Memory B cell (primary cell): Measurements from ENCODE around the gene LATS2.

ENCODE experiments used
- ATAC-seq: fragments of 150-1000 bp; cut with Tn5 transposase; 2 replicates; pipeline ENCODE4 v1.10.0; 2021; ENCODE audit warnings: low read depth, mild to moderate bottlenecking, moderate library complexity
- DNase-seq, 2 donors: peaks; one replicate each; pipeline ENCODE4 v3.0.0; 2022; ENCODE audit warnings: low spot score in 2 of 2
- H3K27ac Mint-ChIP-seq: one replicate; pipeline ENCODE4 v1.8.0; 2022; ENCODE audit warnings: mild to moderate bottlenecking, moderate library complexity, mixed read lengths
- H3K27me3 Mint-ChIP-seq: one replicate; pipeline ENCODE4 v1.8.0; 2022; ENCODE audit warnings: mixed read lengths
- H3K36me3 Mint-ChIP-seq: one replicate; pipeline ENCODE4 v1.8.0; 2022; ENCODE audit warnings: mild to moderate bottlenecking, mixed read lengths
- H3K4me1 Mint-ChIP-seq: one replicate; pipeline ENCODE4 v1.8.0; 2022; ENCODE audit warnings: mixed read lengths
- H3K4me3 Mint-ChIP-seq: one replicate; pipeline ENCODE4 v1.8.0; 2022; ENCODE audit warnings: mild to moderate bottlenecking, moderate library complexity, mixed read lengths
- H3K9me3 Mint-ChIP-seq: one replicate; pipeline ENCODE4 v1.8.0; 2022; ENCODE audit warnings: mixed read lengths

The LATS2 gene

DNA sequence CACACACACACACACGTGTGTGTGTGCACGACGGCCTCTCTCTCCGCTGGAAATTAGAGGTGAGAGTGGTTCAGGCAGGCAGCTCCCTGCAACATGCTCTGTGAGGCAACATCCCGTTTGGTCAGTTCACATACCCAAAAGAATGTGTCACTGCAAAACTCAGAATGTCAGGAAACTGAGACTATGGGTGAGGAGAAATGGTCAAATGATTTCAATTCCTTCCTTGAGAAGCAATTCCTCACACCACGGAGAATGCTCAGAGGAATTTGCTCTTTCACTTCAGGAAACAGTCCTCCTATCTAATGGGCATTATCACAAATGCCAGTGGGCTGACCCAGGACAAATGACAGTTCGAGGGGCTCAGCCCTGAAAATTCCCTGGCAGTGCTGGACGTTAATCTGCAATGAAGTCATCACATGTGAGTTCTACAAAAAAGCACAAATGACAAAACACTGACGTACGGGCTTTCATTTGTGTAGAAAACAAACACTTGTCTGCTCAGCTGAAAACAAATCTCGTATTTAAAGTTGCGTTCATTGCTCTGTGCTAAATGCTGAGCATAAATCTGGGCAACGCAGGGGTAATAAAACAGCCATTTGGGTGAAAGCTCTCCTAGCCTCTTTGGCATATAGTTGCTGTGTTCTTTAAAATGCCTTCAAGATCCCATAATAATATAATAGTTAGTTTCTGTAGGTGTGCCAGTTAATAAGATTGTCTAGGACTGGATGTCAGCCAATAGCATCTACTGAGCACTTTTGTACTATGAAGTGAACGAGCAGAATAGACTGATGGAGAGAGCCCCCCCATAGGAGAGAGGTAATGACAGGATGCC, 18.6 kb upstream of the LATS2 start:
- H3K36me3 Mint-ChIP-seq = no peaks in the 10 kb centered on the region
- peaks cover 14% of the 10 kb centered on the region for H3K27me3 Mint-ChIP-seq
- no peak overlapping the region for H3K27ac Mint-ChIP-seq
- peaks cover 5% of the 10 kb centered on the region for H3K4me1 Mint-ChIP-seq
- DNase-seq = no peak
- no peak overlapping the region for H3K4me3 Mint-ChIP-seq
- H3K9me3 Mint-ChIP-seq = no peaks in the 10 kb centered on the region
- no peak for ATAC-seq

DNA sequence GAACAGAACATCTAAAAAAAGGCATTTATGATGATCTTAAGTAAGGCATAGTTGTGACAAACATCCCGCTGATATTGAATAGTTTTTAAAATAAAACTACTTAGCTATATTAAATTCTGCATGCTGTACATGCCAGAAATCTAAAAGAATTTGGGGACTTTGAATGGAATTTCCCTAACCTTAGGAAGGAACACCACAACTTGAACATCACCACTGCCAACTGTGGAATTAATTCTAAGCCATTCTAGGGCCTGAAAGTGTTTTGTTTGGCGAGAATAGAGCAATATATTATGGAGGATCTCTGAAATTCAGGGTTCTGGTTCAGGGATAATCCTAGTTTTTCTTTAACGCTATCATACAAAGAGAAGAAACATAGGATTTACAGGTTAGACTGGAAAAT, 17.8 kb upstream of the LATS2 start:
- H3K9me3 Mint-ChIP-seq = no peaks in the 10 kb centered on the region
- H3K4me3 Mint-ChIP-seq = no peak overlapping the region
- H3K27me3 Mint-ChIP-seq = peaks cover 18% of the 10 kb centered on the region
- H3K4me1 Mint-ChIP-seq = peaks cover 9% of the 10 kb centered on the region
- no peaks in the 10 kb centered on the region for H3K36me3 Mint-ChIP-seq
- ATAC-seq = no peak
- no peak for DNase-seq
- no peak overlapping the region for H3K27ac Mint-ChIP-seq

DNA sequence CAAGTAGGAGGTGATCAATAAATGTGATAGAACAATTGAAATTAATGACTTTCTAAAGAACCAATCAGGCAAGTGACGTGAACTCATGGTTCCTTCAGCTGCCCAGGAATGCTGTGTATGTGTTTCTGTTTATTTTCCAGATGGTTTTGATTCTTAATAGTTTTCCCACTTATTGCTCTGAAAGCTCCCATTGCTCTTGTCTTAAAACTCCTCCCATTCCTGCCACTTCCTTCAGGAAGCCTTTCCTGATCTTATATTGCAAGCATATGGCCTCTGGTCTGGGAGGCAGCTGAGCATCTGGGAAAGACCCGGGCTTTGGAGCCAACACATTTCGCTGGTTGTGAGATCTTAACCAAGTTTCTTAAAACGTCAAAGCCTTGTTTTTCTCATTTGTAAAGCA, 17.1 kb upstream of the LATS2 start:
- H3K4me3 Mint-ChIP-seq = no peak overlapping the region
- no peak overlapping the region for H3K27ac Mint-ChIP-seq
- no peak for DNase-seq
- no peak for ATAC-seq
- H3K9me3 Mint-ChIP-seq = no peaks in the 10 kb centered on the region
- no peaks in the 10 kb centered on the region for H3K36me3 Mint-ChIP-seq
- peaks cover 18% of the 10 kb centered on the region for H3K27me3 Mint-ChIP-seq
- H3K4me1 Mint-ChIP-seq = peaks cover 9% of the 10 kb centered on the region

DNA sequence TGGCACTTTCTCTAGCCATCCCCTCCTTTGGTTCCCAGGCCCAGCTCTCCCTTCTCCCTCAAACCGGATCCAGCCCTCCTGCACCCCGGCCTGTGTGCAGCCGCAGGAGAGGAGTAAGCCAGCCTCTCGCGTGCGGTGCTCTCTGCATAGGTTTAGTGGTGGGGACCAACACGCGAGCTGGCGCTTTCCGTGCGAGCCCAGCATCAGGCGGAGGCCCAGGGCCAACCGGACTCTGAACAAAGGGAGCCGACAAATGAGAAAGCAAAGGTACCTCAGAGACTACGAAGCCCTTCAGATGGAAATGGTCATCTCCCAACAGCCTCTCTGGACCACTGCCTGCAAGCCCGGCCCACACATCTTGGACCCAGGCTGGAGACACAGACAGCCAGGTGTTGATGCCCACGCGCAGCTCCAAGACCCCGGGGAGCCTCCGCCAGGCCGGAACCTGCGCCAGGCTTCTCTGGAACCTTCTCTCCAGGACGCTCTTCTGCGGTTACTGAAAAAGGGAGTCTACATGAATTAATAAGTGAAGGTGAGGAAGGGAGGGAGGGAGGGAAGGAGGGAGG, 16.5 kb upstream of the LATS2 start:
- DNase-seq = no peak
- Mint-ChIP-seq H3K36me3 (no peaks in the 10 kb centered on the region), H3K27ac (no peak overlapping the region), H3K9me3 (no peaks in the 10 kb centered on the region), H3K4me3 (peak overlapping the region; percentile 15), H3K27me3 (peaks cover 18% of the 10 kb centered on the region), H3K4me1 (peaks cover 9% of the 10 kb centered on the region)
- ATAC-seq = no peak

DNA sequence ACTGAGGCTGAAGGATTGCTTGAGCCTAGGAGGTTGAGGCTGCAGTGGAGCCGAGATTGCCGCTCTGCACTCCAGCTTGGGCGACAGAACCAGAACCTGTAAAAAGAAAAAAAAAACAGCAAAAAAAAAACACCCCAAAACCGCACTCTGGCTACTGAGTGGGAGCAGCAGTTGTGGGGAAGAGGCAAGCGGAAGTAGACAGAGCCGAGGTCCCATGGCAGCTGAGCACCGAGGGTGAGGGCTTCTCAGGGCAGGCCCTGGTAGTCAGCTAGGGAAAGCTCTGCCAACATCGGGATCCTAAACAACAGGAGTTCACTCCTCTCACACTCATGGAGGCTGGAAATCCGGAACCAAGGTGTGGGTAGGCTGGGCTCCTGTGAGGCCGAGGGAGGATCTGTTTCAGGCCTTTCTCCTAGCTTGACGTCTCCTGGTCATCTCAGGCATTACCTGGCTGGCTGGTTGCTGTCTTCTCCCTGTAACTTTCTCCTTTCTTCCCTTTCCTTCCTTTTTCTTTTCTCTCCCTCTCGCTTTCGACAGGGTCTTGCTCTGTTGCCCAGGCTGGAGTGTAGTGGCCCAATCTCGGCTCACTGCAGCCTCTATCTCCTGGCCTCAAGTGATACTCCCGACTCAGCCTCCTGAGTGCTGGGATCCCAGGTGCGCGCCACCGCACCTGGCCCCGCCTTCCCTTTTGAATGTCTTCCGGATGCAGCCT, 15.8 kb upstream of the LATS2 start:
- no peaks in the 10 kb centered on the region for H3K36me3 Mint-ChIP-seq
- no peak overlapping the region for H3K27ac Mint-ChIP-seq
- ATAC-seq (no peak), DNase-seq (no peak)
- peaks cover 9% of the 10 kb centered on the region for H3K4me1 Mint-ChIP-seq
- no peaks in the 10 kb centered on the region for H3K9me3 Mint-ChIP-seq
- peaks cover 17% of the 10 kb centered on the region for H3K27me3 Mint-ChIP-seq
- peak overlapping the region; percentile 15 for H3K4me3 Mint-ChIP-seq

DNA sequence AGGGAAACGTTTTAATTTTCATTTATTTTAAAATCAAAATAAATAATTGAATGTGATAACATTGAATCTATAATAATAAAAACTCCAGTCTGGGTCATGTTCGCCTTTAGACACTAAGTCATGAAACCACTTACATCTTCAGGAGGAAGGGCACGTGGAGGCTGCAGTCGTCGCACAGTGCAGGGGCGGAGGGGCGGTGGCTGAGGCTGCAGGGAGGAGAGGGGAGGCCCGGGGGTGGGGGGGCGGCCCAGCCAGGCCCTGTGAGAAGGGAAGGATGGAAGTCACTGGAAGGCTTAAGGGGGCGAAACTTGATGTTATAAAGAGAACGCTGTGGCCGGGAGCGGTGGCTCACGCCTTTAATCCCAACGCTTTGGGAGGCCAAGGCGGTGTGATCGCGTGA, 14.9 kb upstream of the LATS2 start:
- no peak for ATAC-seq
- Mint-ChIP-seq H3K36me3 (no peaks in the 10 kb centered on the region), H3K4me3 (no peak overlapping the region), H3K9me3 (no peaks in the 10 kb centered on the region), H3K27ac (no peak overlapping the region), H3K27me3 (peaks cover 17% of the 10 kb centered on the region), H3K4me1 (peaks cover 9% of the 10 kb centered on the region)
- DNase-seq = no peak

DNA sequence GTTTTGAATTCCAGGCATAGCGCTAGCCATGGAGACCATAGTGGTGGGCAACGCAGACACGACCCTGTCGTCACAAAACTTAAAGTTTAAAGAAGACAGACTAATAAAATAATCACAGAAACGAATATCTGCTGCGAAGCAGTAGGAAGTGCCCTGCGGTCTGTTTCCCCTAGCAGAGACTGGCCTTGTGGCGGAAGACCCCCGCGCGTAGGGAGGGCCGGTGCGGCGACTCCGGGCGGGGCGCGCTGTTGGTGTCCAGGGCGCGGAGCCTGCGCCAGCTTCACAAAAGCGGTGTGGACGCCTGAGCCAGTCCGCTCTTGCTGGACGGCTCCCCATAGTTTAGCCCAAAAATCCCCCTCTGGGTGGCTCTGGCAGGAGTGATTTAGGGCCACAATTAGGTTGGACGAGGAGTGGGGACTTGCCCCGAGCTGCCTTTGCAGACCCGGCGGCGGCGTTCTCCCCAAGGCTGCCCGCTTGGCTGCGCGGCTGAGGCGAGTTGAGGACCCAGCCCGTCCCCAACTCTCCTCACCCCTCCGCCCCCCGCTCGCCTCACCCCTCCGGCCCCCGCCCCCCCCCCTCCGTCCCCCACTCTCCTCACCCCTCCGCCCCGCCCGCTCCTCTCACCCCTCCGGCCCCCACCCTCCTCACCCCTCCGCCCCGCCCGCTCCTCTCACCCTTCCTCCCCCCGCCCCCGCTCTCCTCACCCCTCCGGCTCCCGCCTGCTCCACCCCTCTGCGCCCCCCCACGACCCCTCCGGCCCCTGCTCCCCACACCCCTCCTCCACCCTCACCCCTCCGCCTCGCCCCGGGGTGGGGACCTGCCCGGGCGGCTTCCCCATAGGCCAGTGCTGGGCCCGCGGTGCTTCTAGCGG, 14.2 kb upstream of the LATS2 start:
- peak in 1 of 2 donors; percentile 11 for DNase-seq
- no peaks in the 10 kb centered on the region for H3K36me3 Mint-ChIP-seq

DNA sequence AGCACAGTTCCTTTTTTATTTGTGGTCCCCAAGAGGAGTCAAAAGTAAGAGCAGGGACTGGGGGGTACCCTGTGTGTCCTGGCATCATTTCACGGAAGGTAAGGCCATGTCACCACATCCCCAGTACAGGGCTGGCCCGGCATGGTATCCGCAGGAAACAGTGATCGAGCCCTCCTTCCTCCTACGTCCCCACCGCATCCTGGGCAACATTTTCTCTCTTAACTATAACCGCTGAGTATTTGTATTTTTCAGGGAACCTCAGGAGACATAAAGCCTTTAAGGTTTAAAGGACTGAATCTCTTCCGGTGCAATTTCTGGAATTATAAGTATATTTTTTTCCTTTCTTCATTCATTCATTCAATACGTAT, 13.6 kb upstream of the LATS2 start:
- peaks cover 19% of the 10 kb centered on the region for H3K27me3 Mint-ChIP-seq
- peaks cover 9% of the 10 kb centered on the region for H3K4me1 Mint-ChIP-seq
- no peak for ATAC-seq
- no peaks in the 10 kb centered on the region for H3K9me3 Mint-ChIP-seq
- no peaks in the 10 kb centered on the region for H3K36me3 Mint-ChIP-seq
- H3K4me3 Mint-ChIP-seq = peak overlapping the region; percentile 71
- DNase-seq = no peak
- no peak overlapping the region for H3K27ac Mint-ChIP-seq

More for the DNA sequence above, 14.2 kb upstream of the LATS2 start:
- ATAC-seq = peak; percentile 24
- H3K4me1 Mint-ChIP-seq = peaks cover 9% of the 10 kb centered on the region
- H3K27ac Mint-ChIP-seq = no peak overlapping the region
- peak overlapping the region; percentile 71 for H3K4me3 Mint-ChIP-seq
- H3K27me3 Mint-ChIP-seq = peaks cover 19% of the 10 kb centered on the region
- H3K9me3 Mint-ChIP-seq = no peaks in the 10 kb centered on the region

DNA sequence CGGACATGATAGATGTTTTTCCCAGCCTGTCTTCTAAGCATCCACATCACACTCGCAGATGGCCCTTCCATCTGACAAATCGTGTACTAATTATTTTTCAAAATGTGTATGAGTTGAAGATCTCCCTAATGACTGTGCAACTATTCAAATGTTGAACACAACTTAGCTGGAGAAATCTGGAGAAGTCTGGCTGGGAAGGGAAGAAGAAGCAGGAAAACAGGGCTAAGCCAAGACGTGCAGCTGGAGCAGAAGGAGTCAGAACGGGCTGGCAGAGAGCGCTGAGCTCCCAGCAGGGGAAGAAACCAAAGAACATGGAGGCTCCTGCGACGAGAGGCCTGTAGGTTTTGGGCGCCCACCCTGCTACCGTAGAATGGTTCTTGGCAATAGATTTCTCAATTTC, 13.2 kb upstream of the LATS2 start:
- Mint-ChIP-seq H3K27me3 (peaks cover 19% of the 10 kb centered on the region), H3K9me3 (no peaks in the 10 kb centered on the region), H3K27ac (no peak overlapping the region), H3K4me3 (peak overlapping the region; percentile 52), H3K36me3 (no peaks in the 10 kb centered on the region), H3K4me1 (peaks cover 9% of the 10 kb centered on the region)
- DNase-seq (no peak), ATAC-seq (no peak)

DNA sequence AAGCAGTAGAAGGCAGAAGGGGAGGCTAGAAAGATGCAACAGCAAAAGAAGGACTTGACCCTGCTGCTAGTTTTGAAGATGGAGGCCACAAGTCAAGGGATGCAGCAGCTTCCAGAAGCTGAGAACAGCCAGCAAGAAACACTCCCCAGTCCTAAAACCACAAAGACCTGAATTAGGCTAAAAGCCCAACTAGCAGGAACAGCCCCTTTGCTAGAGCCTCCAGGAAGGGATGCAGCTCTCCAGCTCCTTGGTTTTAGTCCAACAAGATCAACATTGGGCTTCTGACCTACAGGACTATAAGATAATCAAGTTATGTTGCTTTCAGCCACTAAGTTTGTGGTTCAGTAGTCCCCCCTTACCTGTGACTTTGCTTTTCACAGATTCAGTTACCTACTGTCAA, 10.5 kb upstream of the LATS2 start:
- Mint-ChIP-seq H3K9me3 (no peaks in the 10 kb centered on the region), H3K36me3 (no peaks in the 10 kb centered on the region), H3K27me3 (peaks cover 9% of the 10 kb centered on the region), H3K4me3 (no peak overlapping the region), H3K4me1 (peaks cover 9% of the 10 kb centered on the region), H3K27ac (no peak overlapping the region)
- no peak for DNase-seq
- no peak for ATAC-seq

DNA sequence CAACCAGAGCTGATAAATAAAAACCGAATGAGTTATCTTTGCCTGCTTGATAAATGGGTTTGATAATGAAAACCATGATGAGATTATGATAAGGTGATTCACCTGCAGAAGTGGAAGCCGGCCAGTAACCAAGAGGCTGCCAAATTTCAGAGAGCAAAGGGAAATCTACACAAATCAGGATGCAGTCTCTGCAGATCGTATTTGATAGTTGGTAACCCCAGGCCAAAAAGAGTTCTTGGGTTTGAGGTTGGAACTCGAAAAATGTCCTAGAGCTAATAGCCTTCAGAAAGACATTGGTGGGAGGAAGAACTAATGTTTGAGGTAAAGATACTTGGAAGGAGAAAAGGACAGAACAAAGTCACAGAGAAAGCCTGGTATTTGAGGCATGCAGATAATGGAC, 9.6 kb upstream of the LATS2 start:
- ATAC-seq = no peak
- DNase-seq = no peak
- Mint-ChIP-seq H3K36me3 (no peaks in the 10 kb centered on the region), H3K4me1 (peaks cover 9% of the 10 kb centered on the region), H3K27ac (no peak overlapping the region), H3K27me3 (peaks cover 8% of the 10 kb centered on the region), H3K9me3 (no peaks in the 10 kb centered on the region), H3K4me3 (no peak overlapping the region)

DNA sequence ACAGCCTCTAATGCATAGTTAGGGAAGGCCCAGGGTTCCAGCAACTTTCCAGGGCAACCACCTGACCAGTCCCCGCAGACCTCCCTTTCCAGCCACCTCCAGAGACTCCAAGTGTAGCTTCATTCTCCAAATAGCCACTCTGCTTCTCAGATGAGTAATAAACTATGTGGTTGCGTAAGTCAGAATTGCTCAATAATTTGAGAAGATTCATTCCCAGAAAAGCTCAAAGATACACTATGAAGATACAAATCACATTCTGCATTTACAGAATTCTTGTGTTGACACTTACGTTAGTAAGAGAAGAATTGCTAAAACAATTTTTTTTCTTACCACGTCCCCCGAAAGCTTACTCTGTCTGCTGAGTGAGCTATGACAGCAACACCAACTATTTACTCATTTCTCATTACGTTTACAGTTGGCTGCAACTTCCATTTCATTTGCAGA, 8.2 kb upstream of the LATS2 start:
- Mint-ChIP-seq H3K36me3 (no peaks in the 10 kb centered on the region), H3K4me1 (peaks cover 2% of the 10 kb centered on the region), H3K27me3 (peaks cover 5% of the 10 kb centered on the region), H3K27ac (no peak overlapping the region), H3K4me3 (no peak overlapping the region), H3K9me3 (no peaks in the 10 kb centered on the region)
- ATAC-seq (no peak), DNase-seq (no peak)

DNA sequence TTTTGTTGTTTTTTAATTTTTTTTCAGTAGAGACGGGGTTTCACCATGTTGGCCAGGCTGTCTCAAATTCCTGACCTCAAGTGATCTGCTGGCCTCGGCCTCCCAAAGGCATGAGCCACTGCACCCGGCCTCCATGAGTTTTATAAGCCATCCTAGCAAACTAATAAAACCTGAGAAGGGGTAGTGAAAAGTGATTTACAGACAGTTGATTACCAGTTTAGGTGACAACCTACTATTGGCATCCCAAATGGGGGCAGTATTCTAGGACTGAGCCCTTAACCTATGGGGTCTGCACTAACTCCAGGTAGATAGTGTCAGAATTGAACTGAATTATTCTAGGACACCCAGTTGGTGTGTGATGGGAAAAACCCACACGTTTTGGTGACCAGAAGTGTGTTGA, 6.5 kb upstream of the LATS2 start:
- DNase-seq (no peak), ATAC-seq (no peak)
- Mint-ChIP-seq H3K27me3 (peaks cover 4% of the 10 kb centered on the region), H3K9me3 (no peaks in the 10 kb centered on the region), H3K36me3 (no peaks in the 10 kb centered on the region), H3K4me3 (no peak overlapping the region), H3K4me1 (no peaks in the 10 kb centered on the region), H3K27ac (no peak overlapping the region)

DNA sequence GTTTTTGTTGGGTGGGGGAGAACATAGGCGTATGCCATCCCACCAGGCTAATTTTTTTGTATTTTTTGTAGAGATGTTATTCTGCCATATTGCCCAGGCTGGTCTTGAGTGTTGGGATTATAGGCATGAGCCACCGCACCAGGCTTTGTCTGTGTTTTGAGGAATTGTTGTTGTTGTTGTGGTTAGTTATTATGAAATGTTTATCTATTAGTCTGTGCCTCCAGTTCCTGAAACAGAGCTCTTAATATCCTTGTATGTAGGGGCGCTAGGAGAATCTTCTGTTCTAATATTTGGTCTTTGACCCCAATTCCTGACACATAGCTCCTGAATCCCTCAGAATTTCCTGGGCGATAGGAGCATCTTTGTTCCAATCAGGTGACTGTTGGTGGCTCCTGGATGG, 5.6 kb upstream of the LATS2 start:
- Mint-ChIP-seq H3K27ac (no peak overlapping the region), H3K4me3 (no peak overlapping the region), H3K36me3 (no peaks in the 10 kb centered on the region), H3K9me3 (no peaks in the 10 kb centered on the region), H3K4me1 (no peaks in the 10 kb centered on the region), H3K27me3 (peaks cover 8% of the 10 kb centered on the region)
- ATAC-seq (no peak), DNase-seq (no peak)
